GM12801 (cell line): ENCODE data around the gene LAGE3.

Experiments
- CTCF ChIP-seq: IDR thresholded peaks from one replicate; pipeline ENCODE4 v1.5.1; 2011; ENCODE audit warnings: control low read depth; ENCODE audit not compliant: insufficient read length; ENCODE audit errors: extremely low read depth

The LAGE3 gene

GRCh38 chrX:154444755-154445246 lies 34.3 kb downstream of the LAGE3 start:
- TF ChIP-seq CTCF = no peak

- TF ChIP-seq CTCF = no peak
Observed at GRCh38 chrX:154443992-154444754, 34.9 kb downstream of the LAGE3 start, which contains the start of gene FAM50A. Gene FAM50A (plus strand): TSS chrX:154444141. CDS start chrX:154444236, 95 bp downstream.

GRCh38 chrX:154443479-154443910 lies 35.6 kb downstream of the LAGE3 start:
- no peak for TF ChIP-seq CTCF

GRCh38 chrX:154441984-154442707 lies 36.9 kb downstream of the LAGE3 start:
- no peak for TF ChIP-seq CTCF

- no peak for TF ChIP-seq CTCF
Observed at GRCh38 chrX:154441564-154441963, 37.5 kb downstream of the LAGE3 start.

- TF ChIP-seq CTCF = no peak
Observed at GRCh38 chrX:154440623-154441357, 38.3 kb downstream of the LAGE3 start.

- TF ChIP-seq CTCF = no peak
Observed at GRCh38 chrX:154439841-154440240, 39.2 kb downstream of the LAGE3 start.
